Measurements from ENCODE around the gene UQCR11.
A peak's percentile ranks its signal among the peaks of the same experiment; 100 is the strongest.

- TF ChIP-seq CTCF (conservative IDR thresholded peaks at IDR 0.05 in 1 of 2, IDR thresholded peaks at IDR 0.05 in 1 of 2; ENCODE audit: extremely low read depth in 1 of 2, insufficient read depth in 1 of 2, low read depth in 1 of 2, low read length in 2 of 2) = peak in 1 of 2 donors; percentile 6
- TF ChIP-seq EZH2 (IDR thresholded peaks at IDR 0.05; ENCODE audit: borderline replicate concordance, low read length) = no peak
Measured at GRCh38 chr19:1601613-1602064, 3.6 kb downstream of the UQCR11 start.

Data from mammary epithelial cell (primary cell).